Keratinocyte (primary cell): ENCODE results near the gene EFNB2.

Experiments used
- CTCF ChIP-seq, 3 experiments: IDR thresholded peaks in 1 of 3; conservative IDR thresholded peaks in 1 of 3; optimal IDR thresholded peaks in 1 of 3; 2 replicates in 2 of 3; 3 replicates in 1 of 3; pipeline versions ENCODE3 to v1.5.1; 2011; ENCODE audit warnings: low read length in 3 of 3, mild to moderate bottlenecking in 3 of 3, moderate library complexity in 2 of 3, control low read depth in 1 of 3, inconsistent platforms in 1 of 3; ENCODE audit not compliant: insufficient read depth in 2 of 3; ENCODE audit errors: extremely low read depth in 1 of 3
- EZH2 ChIP-seq: IDR thresholded peaks from one replicate; pipeline ENCODE4 v1.6.1; 2012; ENCODE audit warnings: inconsistent platforms, mild to moderate bottlenecking, low read length, moderate library complexity

GRCh38 chr13:106480351-106480910 lies 55.0 kb downstream of the EFNB2 start:
- TF ChIP-seq EZH2 (no peak), CTCF (optimal IDR thresholded peaks at IDR 0.05 in 1 of 3, IDR thresholded peaks at IDR 0.05 in 1 of 3, conservative IDR thresholded peaks at IDR 0.05 in 1 of 3; ENCODE audit: extremely low read depth in 1 of 3, insufficient read depth in 2 of 3, low read length in 3 of 3) (no peak)
